Sigmoid colon (tissue), 4 donors: ENCODE results near the gene SIPA1L2.
"Not testable (repeated sequence)": the region's sequence is repeated elsewhere in the genome, so short reads cannot be mapped to it uniquely, and the experiment has no call there.

Experiments
- CTCF ChIP-seq, 4 experiments: fragments of 450-650 bp in 3 of 4; fragments of 200-600 bp in 1 of 4; IDR thresholded peaks; one replicate each; pipeline ENCODE4 v1.5.1; 2016 to 2019; ENCODE audit warnings: antibody characterized with exemption in 4 of 4, mild to moderate bottlenecking in 3 of 4, moderate library complexity in 2 of 4
- POLR2A ChIP-seq, 2 donors: fragments of 450-650 bp; IDR thresholded peaks; one replicate each; pipeline ENCODE4 v1.6.1; 2016; ENCODE audit warnings: antibody characterized with exemption in 2 of 2, mild to moderate bottlenecking in 2 of 2, moderate library complexity in 2 of 2
- POLR2AphosphoS5 ChIP-seq, 4 donors: sonication (generic); formaldehyde crosslinking; IDR thresholded peaks; one replicate each; pipeline ENCODE4 v1.6.1; 2017; ENCODE audit warnings: antibody characterized with exemption in 4 of 4

- TF ChIP-seq POLR2AphosphoS5, CTCF, POLR2A (IDR thresholded peaks at IDR 0.05): not testable (repeated sequence)
These were observed 18.8 kb downstream of the SIPA1L2 start for GRCh38 chr1:232610902-232611745.
